IPS-NIHi7 (cell line): ENCODE measurements around the gene UBE2L3.
A peak's percentile ranks its signal among the peaks of the same experiment; 100 is the strongest.
"Not testable (repeated sequence)": the region's sequence is repeated elsewhere in the genome, so short reads cannot be mapped to it uniquely, and the experiment has no call there.

Experiments used
- DNase-seq: peaks from one replicate; pipeline ENCODE4 v3.0.0; 2012; ENCODE audit warnings: mixed read lengths; ENCODE audit errors: extremely low spot score

Gene UBE2L3

GRCh38 chr22:21571679-21572078 is 4.2 kb downstream of the UBE2L3 start:
- DNase-seq: no peak

DNA sequence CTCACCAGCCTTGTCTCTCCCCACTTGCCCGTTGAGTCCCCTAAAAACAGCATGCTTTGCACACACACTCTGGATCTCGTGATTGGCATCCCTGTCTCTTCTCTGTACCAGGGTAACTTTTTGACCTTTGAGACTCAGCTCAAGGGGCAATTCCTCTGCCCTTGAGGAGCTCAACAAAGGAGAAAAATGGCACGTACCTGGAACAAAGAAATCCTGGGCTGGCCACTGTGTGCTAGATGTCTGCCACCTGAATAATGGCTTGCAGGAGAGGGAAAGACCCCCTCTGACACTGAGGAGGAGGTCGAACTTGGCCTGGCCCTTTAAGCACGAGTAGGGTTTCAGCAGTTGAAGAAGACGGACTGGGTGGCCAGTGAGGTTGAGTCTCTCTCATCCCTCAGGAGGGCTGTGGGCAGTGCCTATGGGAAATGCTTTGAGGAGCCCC is 5.8 kb downstream of the UBE2L3 start:
- no peak for DNase-seq

GRCh38 chr22:21573750-21574494 is 6.4 kb downstream of the UBE2L3 start:
- DNase-seq: no peak

GRCh38 chr22:21579474-21579851 is 11.9 kb downstream of the UBE2L3 start:
- no peak for DNase-seq

DNA sequence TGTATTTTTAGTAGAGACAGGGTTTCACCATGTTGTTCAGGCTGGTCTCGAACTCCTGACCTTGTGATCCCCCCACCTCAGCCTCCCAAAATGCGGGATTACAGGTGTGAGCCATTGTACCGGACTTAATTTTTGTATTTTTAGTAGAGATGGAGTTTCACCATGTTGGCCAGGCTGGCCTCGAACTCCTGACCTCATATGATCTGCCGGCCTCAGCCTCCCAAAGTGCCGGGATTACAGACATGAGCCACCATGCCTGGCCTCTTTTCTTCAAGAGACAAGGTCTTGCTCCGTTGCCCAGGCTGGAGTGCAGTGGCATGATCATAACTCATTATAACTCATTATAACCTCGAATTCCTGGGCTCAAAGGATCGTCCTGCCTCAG is 13.1 kb downstream of the UBE2L3 start:
- not testable (repeated sequence) for DNase-seq

DNA sequence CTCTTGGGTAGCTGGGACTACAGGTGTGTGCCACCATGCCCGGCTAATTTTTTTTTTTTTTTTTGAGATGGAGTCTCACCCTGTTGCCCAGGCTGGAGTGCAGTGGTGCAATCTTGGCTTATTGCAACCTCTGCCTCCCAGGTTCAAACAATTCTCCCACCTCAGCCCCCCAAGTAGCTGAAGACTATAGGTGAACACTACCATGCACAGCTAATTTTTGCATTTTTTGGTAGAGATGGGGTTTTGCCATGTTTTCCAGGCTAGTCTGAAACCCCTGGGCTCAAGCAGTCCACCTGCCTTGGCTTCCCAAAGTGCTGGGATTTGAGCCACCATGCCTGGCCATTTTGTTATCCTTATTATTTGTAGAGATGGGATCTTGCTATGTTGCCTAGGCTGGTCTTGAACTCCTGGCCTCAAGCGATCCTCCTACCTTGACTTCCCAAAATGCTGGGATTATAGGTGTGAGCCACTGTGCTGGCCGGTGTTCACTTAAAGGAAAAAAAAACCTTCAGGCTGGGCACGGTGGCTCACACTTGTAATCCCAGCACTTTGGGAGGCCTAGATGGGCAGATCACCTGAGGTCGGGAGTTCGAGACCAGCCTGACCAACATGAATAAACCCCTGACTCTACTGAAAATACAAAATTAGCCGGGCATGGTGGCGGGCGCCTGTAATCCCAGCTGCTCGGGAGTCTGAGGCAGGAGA is 13.6 kb downstream of the UBE2L3 start:
- DNase-seq: not testable (repeated sequence)

DNA sequence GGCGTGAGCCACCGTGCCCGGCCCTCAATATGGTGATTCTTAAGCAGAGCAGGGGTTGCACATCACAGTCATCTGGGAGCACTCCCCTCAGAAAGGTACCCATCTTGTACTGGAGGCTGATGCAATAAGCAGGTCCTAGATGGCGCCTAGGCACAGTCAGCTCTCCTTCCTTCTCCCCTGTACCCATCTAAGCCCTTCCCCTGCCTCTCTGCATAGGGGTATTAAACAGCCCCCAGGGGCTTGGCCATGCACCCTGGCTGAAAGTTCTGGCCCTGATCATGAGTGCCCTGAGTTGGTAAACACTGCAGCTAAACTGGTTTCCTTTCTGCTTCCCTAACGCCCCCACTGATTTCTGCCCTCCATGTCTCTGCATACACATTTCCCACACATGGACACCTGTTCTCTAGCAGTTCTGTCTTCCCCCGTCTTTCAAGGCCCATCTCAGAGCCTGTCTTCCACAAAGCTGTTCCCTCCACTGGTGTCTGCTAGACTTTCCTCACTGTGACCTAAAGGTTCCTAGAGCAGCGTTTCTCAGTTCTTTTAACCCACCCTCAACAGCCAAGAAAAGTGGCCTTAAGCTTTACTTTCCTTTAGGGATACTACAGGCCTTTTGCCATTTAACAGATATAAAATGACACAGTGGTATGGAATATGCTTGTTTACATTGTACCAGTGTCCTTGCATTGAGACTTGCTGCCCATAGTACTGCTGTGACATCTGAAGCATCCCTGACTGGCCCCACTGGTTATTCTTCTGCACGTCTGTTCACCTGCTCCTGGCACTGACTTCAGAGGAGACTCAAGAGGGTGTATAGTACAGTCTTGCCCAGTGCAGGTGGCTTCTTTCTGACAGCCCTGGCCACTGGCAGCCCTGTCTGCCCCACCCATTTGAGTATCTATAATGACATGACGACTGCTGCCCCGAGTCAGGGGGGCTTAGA is 15.6 kb downstream of the UBE2L3 start:
- DNase-seq: no peak

GRCh38 chr22:21585389-21585788 is 17.9 kb downstream of the UBE2L3 start:
- DNase-seq: no peak

DNA sequence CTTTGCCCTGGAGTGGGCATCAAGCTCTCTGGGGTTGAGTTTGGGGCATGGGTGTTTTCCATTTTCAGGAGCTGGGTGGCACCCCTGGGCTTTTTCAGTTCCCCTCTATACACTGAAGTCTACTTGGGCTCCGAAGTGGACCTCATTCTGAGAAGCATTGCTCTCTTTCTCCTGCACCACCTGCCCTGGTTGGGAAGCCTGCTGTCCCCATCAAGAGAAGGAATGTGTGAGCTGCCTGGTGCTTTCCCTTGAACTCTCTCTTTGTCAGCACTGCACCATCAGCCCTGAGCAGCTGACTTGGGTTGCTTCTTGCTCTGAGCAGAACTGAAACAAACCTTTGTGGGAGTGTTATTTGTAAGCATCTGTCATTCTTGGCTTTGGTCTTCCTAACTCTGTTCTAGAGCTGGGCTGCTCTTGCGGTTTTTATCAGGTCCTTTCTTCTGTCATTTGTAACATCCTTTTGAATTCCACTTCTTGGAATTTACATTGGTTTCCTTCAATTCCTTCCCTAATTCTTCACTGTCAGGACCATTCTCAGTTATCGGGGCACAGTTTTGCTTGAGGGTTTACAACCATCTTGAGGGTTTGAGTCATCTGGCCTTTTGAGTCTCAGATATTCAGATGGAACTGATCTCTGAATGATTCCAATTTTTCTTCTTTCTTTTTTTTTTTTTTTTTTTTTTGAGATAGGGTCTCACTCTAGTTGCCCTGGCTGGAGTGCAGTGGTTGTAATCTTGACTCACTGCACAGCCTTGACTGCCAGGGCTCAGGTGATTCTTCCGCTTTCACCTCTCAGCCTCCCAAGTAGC is 20.5 kb downstream of the UBE2L3 start:
- peak; percentile 12 for DNase-seq

- DNase-seq: no peak
These were observed 21.9 kb downstream of the UBE2L3 start for GRCh38 chr22:21589396-21589795.

DNA sequence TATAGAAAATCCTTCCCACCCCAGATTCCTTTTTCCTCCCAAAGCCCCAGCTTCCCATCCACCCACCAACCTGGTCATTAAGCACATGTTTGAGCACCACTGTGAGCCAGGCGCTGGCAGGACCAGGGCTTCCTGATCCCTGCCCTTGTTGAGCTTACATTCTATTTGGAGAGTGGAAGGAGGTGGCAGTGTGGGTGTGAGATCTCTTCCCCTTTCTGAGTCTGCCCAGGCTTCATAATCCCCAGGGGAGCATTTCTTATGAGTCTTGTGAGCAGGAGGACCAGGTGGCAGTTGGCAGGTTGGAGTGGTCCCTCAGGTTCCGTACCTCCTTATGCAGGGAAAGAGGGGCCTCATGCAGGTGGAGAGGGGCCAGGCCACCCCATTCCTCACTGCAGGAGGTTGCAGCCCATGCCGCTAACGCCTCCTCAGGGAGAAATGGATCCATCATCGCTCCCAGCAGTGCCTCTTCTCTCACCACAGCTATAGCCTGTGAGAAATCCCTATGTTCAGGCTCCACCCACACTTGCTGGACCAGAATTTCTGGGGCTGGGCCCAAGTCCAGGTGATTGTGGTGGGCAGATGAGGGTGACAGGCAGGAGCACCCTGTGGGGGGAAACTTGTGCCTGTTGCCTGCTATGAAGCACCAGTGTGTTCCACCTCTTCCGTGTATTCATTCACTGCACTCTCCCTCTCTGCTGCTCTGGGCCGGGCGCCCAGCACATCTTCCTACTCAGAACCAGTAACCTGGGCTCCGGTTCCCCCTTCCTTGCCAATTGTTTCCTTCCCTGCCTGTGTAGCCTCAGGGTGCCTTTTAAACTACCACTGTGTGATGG is 23.5 kb downstream of the UBE2L3 start:
- DNase-seq: no peak

GRCh38 chr22:21591695-21592094 is 24.2 kb downstream of the UBE2L3 start:
- DNase-seq: no peak

- no peak for DNase-seq
These were observed 24.9 kb downstream of the UBE2L3 start for GRCh38 chr22:21592422-21592821.

DNA sequence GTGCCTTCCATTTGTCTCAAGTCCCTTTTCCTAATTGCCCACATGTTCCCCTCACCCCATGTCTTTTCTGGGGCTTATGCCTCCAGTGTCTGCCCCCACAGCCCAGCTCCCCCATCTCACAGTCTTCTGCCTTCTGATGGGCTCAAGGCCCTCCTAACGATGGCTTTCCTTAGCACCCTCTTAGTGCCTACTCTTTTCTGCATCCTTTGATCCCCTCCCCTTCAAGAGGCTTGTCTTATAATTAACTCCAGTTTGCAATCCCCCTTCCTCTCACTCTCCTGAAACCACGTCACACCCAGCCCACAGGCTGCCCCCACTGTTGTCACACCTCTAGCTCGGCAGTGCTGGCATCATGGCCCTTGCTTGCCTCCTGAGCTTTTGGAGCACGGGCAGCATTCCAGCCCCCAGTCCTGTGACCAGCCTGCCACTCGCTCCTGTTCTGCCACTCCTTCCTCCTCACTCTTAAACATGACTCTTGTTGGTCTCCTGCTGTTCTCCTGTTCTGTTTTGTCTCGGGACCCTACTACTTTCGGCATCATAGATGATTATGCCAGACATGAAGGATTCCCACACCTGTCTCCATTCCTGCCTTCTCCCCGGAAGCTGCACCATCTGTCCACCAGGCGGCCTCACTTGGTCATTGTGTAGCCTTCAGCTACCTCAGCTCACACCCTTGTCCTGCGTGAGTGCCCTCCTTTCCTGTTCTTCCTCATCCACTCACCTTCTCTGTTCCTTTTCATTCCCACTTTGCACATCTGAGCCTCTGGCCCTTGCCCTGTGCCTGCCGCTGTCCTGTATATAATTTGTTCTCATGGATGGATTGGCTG is 26.1 kb downstream of the UBE2L3 start:
- peak; percentile 68 for DNase-seq

DNA sequence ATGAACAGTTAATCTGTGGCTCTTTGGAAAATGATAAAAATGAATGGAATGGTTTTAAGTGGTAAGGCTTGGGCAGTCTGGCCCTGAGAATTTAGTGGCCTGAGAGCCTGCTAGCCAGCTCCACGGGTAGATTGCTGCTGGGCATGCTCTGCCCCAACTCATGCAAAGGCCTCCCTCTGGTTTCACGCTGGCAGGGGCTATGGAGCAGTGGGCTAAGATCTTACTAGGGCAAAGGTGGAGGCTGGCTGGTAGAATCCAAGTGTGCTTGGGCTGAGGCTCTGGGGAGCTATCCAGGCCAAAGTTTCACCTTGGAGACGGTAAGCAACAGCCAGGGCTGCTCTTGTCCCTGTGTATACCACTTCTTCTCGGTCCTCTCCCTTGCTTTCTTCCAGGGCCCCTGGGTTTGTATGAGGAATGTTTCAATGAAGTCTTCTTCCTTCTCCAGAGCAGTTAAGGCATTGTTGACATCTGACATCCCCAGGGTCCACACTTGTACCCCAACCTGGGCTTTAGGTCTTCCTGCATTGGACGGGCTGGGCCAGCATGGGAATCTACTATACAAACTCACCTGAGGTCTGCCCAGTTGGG is 27.4 kb downstream of the UBE2L3 start:
- DNase-seq: no peak

GRCh38 chr22:21596356-21597135 is 29.0 kb downstream of the UBE2L3 start:
- DNase-seq: not testable (repeated sequence)

DNA sequence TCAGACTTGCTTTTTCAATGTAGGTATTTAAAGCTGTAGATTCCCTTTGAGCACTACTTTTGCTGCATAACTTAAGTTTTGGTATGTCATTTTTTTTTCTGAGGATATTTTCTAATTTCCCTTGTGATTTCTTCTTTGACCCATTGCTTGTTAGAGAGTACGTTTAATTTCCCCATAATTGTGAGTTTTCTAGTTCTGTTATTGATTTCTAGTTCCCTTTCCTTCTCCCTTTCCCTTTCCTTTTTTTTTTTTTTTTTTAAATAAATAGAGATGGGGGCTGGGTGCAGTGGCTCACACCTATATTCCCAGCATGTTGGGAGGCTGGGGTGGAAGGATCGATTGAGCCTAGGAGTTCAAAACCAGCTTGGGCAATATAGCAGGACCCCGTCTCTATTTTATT is 30.8 kb downstream of the UBE2L3 start:
- no peak for DNase-seq
